ENCODE data around the gene FCRL1. TPM values are rescaled to one million over a fixed set of nuclear protein-coding genes. Genes with fewer than 3 reads are reported as not detected.

FCRL1 gene
- 1 to 10 TPM in 1 of 4 donors, not detected in 3; 1.2 TPM for total RNA-seq

DNA sequence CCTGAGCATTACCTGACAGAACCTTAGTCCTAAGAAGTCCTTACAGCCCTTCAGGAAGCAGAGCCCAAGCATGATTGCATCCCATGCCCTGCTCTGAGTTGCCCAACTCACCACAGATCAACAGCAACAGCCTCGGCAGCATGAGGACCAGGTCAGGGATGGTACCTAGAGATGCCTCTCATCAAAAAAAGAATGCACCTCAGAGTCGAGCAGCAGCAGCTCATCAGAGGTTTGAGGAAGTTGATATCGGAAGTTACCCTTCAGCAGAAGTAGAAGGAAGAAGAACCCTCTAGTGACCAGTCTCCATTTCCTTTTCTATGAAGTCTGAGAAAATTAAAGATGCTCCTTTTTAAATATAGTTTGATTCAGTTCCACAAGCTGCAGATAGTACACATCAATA lies at the start of gene FCRL1:
TSS of gene FCRL1 (minus strand) at position 225 of the 400 bp plus-strand sequence. CDS start at position 142, 83 bp downstream.
- no peaks in the 10 kb centered on the region for H3K4me1 ChIP-seq
- no peak within 1 kb of the TSS for H3K27ac ChIP-seq
- H3K4me3 ChIP-seq, result no peak within 1 kb of the TSS
- no peak for ATAC-seq
- WGBS, 2 donors (ENCODE audit: low coverage in 1 of 2), result 55 to 70% methylated on average over 2 to 3 of the region's 3 CpGs
- no peaks in the 10 kb centered on the region for H3K36me3 ChIP-seq
- TF ChIP-seq, protein P1, sequence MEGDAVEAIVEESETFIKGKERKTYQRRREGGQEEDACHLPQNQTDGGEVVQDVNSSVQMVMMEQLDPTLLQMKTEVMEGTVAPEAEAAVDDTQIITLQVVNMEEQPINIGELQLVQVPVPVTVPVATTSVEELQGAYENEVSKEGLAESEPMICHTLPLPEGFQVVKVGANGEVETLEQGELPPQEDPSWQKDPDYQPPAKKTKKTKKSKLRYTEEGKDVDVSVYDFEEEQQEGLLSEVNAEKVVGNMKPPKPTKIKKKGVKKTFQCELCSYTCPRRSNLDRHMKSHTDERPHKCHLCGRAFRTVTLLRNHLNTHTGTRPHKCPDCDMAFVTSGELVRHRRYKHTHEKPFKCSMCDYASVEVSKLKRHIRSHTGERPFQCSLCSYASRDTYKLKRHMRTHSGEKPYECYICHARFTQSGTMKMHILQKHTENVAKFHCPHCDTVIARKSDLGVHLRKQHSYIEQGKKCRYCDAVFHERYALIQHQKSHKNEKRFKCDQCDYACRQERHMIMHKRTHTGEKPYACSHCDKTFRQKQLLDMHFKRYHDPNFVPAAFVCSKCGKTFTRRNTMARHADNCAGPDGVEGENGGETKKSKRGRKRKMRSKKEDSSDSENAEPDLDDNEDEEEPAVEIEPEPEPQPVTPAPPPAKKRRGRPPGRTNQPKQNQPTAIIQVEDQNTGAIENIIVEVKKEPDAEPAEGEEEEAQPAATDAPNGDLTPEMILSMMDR (IDR thresholded peaks at IDR 0.05), result no peak
- TF ChIP-seq POLR2AphosphoS5 (IDR thresholded peaks at IDR 0.05), result no peak
- no peak for TF ChIP-seq POLR2A (IDR thresholded peaks at IDR 0.05)
- no peak for TF ChIP-seq EP300 (IDR thresholded peaks at IDR 0.05)
- H3K27me3 ChIP-seq, result no peaks in the 10 kb centered on the region
- no peaks in the 10 kb centered on the region for H3K9me3 ChIP-seq

GRCh38 chr1:157868654-157869053 lies 48.7 kb upstream of the FCRL1 start:
- 62 to 100% methylated on average over 1 of the region's 1 CpG for WGBS, 2 donors (ENCODE audit: low coverage in 1 of 2)
- no peak for ATAC-seq
- Histone ChIP-seq H3K4me3 (no peak overlapping the region), H3K9me3 (no peaks in the 10 kb centered on the region), H3K27ac (no peak overlapping the region), H3K27me3 (peaks cover 6% of the 10 kb centered on the region), H3K36me3 (no peaks in the 10 kb centered on the region), H3K4me1 (no peaks in the 10 kb centered on the region)
- TF ChIP-seq, protein P1 (IDR thresholded peaks at IDR 0.05), result no peak
- TF ChIP-seq POLR2A (IDR thresholded peaks at IDR 0.05) (no peak), EP300 (IDR thresholded peaks at IDR 0.05) (no peak), POLR2AphosphoS5 (IDR thresholded peaks at IDR 0.05) (no peak)

- Histone ChIP-seq H3K9me3 (no peaks in the 10 kb centered on the region), H3K4me1 (no peaks in the 10 kb centered on the region), H3K27me3 (peaks cover 6% of the 10 kb centered on the region), H3K4me3 (no peak overlapping the region), H3K36me3 (no peaks in the 10 kb centered on the region), H3K27ac (no peak overlapping the region)
- TF ChIP-seq, protein P1 (IDR thresholded peaks at IDR 0.05), result no peak
- TF ChIP-seq EP300 (IDR thresholded peaks at IDR 0.05) (no peak), POLR2AphosphoS5 (IDR thresholded peaks at IDR 0.05) (no peak), POLR2A (IDR thresholded peaks at IDR 0.05) (no peak)
- no peak for ATAC-seq
- WGBS, 2 donors (ENCODE audit: low coverage in 1 of 2), result 75 to 93% methylated on average over 5 to 6 of the region's 6 CpGs
These were observed 42.5 kb upstream of the FCRL1 start for GRCh38 chr1:157862114-157863070.

- ATAC-seq, result no peak
- TF ChIP-seq POLR2A (IDR thresholded peaks at IDR 0.05), result no peak
- no peak for TF ChIP-seq POLR2AphosphoS5 (IDR thresholded peaks at IDR 0.05)
- TF ChIP-seq EP300 (IDR thresholded peaks at IDR 0.05), result no peak
- TF ChIP-seq, protein P1 (IDR thresholded peaks at IDR 0.05), result no peak
- WGBS, 2 donors (ENCODE audit: low coverage in 1 of 2), result 57 to 94% methylated on average over 2 of the region's 2 CpGs
These were observed 36.6 kb upstream of the FCRL1 start for GRCh38 chr1:157856538-157856937.

More at GRCh38 chr1:157856538-157856937, 36.6 kb upstream of the FCRL1 start:
- H3K36me3 ChIP-seq, result no peaks in the 10 kb centered on the region
- H3K4me3 ChIP-seq, result no peak overlapping the region
- H3K27ac ChIP-seq, result no peak overlapping the region
- H3K27me3 ChIP-seq, result no peaks in the 10 kb centered on the region
- H3K4me1 ChIP-seq, result no peaks in the 10 kb centered on the region
- H3K9me3 ChIP-seq, result peaks cover 0 to 7% (median 0%) of the 10 kb centered on the region in 3 donors

Measured in gastroesophageal sphincter (tissue), 4 donors.